Measurements from ENCODE around the gene DPP7.
"Not testable (repeated sequence)": the region's sequence is repeated elsewhere in the genome, so short reads cannot be mapped to it uniquely, and the experiment has no call there.

The DPP7 gene

GRCh38 chr9:137129456-137130175, 15.1 kb upstream of the DPP7 start:
- DNase-seq (ENCODE audit: low spot score) (peak; percentile 87), FAIRE-seq (no peak)

- peak; percentile 37 for DNase-seq (ENCODE audit: low spot score)
- FAIRE-seq: no peak
These were observed 14.4 kb upstream of the DPP7 start for GRCh38 chr9:137128862-137129455.

DNA sequence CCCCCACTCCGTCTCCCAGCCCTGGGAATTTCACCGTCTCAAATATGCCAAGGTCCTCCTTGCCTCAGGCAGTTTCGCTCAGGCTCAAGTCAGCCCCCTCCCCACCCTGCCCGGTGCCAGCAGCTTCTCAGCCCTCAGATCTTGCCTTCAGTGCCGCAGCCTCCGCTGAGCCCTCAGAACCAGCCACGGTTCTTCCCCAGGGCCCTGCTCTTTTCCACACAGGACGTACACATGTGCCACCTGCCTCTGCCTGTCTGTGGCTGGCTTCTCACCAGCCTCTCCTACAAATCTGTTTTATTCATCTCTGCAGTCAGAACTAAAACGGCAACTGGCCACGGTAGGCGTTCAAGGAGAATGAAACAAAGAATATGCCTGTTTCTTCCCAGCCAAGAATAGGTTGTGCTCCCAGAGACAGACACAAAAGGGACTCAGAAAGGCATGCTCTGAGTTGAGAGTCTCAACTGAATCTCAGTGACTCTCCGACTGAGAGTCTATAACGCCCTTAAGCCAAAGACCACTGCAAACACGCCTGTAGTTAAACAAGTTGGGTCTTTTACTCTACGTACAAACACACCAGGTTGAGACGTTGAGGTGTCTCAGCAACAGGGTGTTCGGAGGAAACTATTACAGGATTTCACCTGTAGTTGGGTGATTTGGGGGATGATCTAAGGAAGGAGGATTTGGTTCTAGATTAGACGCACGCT, 13.8 kb upstream of the DPP7 start:
- no peak for FAIRE-seq
- DNase-seq (ENCODE audit: low spot score): no peak

- FAIRE-seq: no peak
These were observed 13.0 kb upstream of the DPP7 start for GRCh38 chr9:137127301-137128157.

DNA sequence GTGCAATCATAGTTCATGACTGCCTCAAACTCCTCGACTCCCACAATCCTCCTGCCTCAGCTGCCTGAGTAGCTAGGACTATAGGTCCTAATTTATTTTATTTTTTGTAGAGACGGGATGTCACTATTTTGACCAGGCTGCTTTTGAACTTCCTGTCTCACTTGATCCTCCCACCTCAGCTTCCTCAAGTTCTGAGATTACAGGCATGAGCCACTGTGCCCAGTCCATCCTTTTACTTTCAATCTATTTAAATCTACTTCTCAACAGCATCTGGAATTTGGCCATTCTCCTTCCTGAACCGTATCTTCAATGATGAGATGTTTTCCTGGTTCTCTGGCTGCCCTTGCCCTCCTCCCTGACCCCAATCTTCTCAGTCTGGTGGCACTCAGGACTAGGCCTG, 12.3 kb upstream of the DPP7 start:
- no peak for DNase-seq (ENCODE audit: low spot score)

More at GRCh38 chr9:137127301-137128157, 13.0 kb upstream of the DPP7 start:
- DNase-seq (ENCODE audit: low spot score): no peak

DNA sequence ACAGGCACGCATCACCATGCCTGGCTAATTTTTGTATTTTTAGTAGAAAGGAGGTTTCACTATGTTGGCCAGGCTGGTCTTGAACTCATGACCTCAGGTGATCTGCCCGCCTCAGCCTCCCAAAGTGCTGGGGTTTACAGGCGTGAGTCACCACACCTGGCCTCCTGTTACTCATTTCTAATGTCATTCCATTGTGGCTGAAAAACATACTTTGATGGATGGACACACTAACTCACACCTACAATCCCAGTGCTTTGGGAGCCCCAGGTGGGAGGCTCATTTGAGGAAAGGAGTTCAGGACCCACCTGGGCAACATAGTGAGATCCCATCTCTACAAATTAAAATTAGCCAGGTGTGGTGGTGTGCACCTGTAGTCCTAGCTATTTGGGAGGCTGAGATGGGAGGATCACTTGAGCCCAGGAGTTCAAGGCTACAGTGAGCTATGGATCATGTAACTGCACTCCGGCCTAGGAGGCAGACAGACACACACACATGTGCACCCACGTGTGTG, 9.5 kb upstream of the DPP7 start:
- not testable (repeated sequence) for FAIRE-seq

More for the DNA sequence above, 12.3 kb upstream of the DPP7 start:
- FAIRE-seq: no peak

GRCh38 chr9:137123468-137123837, 8.9 kb upstream of the DPP7 start:
- no peak for DNase-seq (ENCODE audit: low spot score)
- FAIRE-seq: no peak

More for the DNA sequence above, 9.5 kb upstream of the DPP7 start:
- peak; percentile 20 for DNase-seq (ENCODE audit: low spot score)

DNA sequence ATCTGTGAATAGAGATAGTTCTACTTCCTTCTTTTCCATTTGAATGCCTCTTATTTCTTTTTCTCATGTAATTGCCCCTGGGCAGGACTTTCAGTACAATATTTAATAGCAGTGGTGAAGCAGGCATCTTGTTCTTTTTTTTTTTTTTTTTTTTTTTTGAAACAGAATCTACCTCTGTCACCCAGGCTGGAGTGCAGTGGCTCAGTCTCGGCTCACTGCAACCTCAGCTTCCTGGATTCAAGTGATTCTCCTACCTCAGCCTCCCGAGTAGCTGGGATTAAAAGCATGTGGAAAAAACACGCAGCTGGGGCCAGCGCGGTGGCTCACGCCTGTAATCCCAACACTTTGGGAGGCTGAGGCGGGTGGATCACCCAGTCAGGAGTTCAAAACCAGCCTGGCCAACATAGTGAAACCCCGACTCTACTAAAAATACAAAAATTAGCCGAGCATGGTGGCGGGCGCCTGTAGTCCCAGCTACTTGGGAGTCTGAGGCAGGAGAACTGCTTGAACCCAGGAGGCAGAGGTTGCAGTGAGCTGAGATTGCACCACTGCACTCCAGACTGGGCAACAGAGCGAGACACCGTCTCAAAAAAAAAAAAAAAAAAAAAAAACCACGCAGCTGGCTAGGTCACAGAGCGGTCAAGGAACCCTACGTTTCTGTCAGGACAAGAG, 8.4 kb upstream of the DPP7 start:
- not testable (repeated sequence) for FAIRE-seq; DNase-seq (ENCODE audit: low spot score)

DNA sequence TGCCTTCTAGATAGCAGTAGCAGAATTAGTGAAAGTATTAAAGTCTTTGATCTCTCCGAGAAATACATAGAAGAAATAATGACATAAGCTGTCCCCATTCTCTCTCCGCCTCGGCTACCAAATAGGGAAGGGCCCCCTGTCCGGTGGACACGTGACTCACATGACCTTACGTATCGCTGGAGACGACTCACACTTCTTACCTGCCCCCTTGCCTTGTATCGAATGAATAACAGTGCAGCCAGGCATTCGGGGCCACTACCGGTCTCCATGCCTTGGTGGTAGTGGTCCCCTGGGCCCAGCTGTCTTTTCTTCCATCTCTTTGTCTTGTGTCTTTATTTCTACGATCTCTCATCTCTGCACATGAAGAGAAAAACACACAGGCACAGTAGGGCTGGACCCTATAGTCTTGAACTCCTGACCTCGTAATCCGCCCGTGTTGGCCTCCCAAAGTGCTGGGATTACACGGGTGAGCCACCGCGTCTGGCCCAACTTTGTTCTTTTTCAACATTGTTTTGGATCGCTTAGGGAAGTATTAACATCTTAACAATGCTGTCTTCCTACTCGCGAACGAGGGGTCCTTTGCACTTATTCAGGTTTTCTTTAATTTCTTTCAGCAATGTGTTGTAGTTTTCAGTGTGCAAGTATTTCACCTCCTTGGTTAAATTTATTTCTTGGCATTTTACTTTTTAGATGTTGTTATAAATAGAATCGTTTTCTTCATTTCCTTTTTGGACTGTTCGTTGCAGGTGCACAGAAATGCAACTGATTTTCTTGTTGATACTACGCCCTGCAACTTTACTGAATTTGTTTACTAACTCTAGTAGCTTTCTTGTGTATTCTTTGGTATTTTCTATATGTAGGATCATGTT, 7.6 kb upstream of the DPP7 start:
- not testable (repeated sequence) for DNase-seq (ENCODE audit: low spot score); FAIRE-seq

GRCh38 chr9:137118092-137118603, 3.6 kb upstream of the DPP7 start:
- FAIRE-seq; DNase-seq (ENCODE audit: low spot score): not testable (repeated sequence)

DNA sequence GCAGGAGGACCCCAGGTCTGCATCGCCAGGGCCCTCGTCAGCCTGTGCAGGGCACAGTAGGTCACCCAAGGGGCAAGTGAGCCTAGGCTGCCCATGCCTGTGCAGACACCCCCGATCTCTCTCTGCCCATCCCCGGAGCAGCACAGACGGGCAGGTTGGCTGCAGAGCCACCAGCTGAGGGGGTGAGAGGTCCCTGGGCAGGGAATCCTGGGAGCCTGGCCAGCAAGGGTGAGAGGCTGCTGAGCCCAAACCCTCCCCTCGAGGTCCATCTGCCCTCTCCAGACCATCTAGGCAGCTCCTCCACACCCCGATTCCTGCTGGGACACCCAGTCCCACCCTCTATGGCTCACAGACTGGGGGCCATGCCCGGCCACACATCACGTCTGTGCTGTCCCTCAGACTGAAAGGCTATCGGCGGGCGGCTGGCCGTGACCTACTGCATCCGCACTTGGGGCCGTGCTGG, 2.8 kb upstream of the DPP7 start:
- DNase-seq (ENCODE audit: low spot score) (no peak), FAIRE-seq (no peak)

- no peak for FAIRE-seq
These were observed 2.2 kb upstream of the DPP7 start for GRCh38 chr9:137116728-137117127.

DNA sequence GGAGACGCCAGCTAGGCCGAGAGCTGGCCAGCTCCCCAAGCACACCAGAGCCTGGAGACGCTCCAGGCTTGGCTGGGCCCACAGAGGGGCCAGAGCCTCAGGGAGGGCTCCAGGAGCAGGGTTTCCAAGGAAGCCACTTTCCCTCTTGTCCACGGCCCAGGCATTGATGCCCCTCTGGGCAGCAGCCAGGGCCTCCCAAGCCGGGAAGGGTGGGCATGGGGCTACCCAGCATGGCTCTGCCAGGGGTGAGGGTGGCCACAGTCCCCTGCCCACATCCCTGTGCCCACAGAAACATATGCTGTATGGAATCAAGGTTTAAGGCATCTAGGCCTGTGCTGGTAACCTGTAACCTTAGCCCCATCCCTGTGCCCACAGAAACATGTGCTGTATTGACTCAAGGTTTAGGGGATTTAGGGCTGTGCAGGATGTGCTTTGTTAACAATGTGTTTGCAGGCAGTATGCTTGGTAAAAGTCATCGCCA, 1.5 kb upstream of the DPP7 start:
- no peak for DNase-seq (ENCODE audit: low spot score)
- no peak for FAIRE-seq

More at GRCh38 chr9:137116728-137117127, 2.2 kb upstream of the DPP7 start:
- no peak for DNase-seq (ENCODE audit: low spot score)

DNA sequence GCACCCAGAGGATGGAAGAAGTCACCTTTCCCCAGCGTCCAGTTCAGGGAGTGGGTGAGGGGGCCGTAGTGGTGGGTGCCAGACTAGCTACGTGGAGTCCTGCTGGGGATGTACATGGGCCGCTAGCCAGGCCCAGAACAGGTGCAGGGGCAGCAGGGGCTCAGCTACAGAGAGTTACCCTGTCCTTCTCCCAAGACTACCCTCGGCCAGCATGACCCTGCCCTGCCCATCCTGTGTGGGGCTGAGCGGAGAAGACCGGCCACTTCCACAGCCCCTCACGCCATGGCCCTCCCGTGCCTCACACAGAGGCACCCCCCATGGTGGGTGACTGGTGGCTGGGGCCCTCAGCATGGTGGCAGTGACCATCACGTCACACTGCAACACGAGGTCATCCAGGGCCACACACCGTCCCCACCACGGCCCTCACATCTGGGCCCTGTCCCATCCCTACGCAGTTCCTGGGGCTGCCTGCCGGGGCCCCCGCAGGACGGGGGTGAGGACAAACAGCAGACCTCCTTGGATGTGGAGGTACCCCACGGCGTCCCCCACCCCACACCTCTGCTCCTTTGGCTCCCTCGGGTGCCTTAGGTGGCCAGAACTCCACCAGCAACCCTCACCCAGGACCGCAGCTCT, 977 bp upstream of the DPP7 start:
- no peak for DNase-seq (ENCODE audit: low spot score)
- FAIRE-seq: no peak

GRCh38 chr9:137114220-137114612, 317 bp downstream of the DPP7 start:
- FAIRE-seq: no peak
- no peak for DNase-seq (ENCODE audit: low spot score)

GRCh38 chr9:137113385-137114159, 961 bp downstream of the DPP7 start:
- DNase-seq (ENCODE audit: low spot score) (no peak), FAIRE-seq (no peak)

DNA sequence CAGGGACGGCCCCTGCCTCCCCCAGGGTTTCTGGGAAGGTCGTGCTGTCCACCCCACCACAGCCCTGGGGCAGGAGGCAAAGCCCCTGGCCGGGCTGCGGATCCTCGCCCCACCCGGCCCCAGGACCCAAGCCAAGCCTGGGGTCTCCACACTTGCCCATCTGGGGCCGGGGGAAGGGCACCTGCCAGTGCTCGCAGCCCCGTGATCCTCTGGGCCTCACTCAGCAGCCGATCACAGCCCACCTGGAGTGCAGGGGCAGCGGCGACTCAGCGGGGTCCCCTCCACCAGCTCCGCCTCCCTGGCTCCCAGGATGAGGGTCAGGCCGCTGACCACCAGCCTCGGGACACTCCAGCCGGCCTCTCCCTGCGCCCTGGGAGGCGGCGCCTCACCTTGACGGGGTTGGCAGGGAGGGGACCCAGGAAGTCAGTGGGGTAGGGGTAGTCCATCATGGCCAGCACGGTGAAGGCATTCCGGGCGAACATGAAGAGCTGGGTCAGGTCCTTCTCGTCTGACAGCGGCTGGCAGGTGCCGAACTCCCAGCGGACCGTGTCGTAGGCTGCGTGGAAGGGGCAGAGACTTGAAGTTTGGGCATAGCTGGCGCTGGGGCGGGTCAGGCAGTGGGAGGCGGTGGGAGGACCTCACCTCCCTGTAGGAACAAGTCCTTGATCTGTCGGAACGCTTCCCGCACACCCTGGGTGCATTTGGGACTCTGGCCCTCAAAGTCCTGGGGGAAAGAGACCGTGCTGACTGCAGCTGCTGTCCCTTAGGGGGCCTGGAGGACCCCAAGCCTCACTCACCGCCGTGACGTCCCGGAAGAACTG, 1.8 kb downstream of the DPP7 start:
- DNase-seq (ENCODE audit: low spot score) (no peak), FAIRE-seq (no peak)

Data from RCC 7860 (cell line).